T-helper 1 cell (primary cell): ENCODE data around the gene TRPV5.

Experiments used
- DNase-seq, 5 donors: peaks; one replicate each; pipeline ENCODE4 v3.0.0-alpha.2; 2012 to 2020

Gene TRPV5

GRCh38 chr7:142868188-142868985 is 65.2 kb downstream of the TRPV5 start:
- no peak for DNase-seq

GRCh38 chr7:142867398-142868187 is 66.0 kb downstream of the TRPV5 start:
- no peak for DNase-seq

DNA sequence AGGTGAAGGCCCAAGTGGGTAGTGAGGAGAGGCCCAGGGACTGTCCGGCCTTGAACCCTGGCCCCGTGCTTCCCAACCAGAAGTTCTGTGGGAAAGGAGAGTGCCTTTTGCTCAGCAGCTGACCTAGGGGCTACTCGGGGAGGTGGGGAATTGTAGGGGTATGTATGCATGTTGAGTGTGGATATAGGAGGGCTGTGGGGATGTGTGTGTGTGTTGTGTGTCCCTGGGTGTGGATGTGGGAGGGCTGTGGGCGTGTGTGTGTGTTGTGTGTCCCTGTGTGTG is 66.5 kb downstream of the TRPV5 start:
- DNase-seq: no peak

GRCh38 chr7:142866361-142867096 is 67.0 kb downstream of the TRPV5 start:
- no peak for DNase-seq

- no peak for DNase-seq
Observed at GRCh38 chr7:142865766-142866165, 67.8 kb downstream of the TRPV5 start.

DNA sequence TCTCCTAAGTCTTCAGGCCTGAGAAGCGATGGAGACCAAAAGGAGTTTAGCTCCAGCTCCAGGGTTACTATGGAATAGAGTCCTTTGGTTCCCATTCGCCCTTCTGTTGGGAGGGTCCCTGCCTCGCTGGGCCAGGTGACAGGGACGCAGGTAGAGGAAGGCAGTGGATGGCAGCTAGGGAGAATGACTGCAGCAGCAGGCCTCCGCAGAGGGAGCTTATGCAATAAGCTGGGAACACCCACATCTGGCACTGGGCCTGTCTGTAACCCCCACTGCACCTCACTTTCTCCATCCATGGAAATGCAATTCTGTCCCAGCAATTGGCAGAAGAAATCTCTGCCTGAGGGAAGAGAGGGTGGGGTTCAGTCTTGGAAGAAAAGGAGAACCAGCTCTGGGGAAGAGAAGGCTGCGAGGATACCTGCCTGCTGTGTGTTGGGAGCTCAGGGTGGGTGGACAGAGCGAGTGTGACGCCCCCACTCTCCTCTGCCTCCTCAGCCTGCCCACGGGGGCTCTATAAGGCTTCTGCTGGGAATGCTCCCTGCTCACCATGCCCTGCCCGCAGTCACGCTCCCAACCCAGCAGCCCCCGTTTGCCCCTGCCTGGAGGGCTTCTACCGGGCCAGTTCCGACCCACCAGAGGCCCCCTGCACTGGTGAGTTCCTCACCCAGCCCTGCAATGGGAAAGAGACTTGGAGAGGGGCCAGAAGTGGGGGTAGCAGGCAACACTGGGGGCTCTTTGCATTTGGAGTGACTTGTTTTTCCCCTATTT is 68.4 kb downstream of the TRPV5 start:
- no peak for DNase-seq

GRCh38 chr7:142863891-142864685 is 69.5 kb downstream of the TRPV5 start:
- no peak for DNase-seq

GRCh38 chr7:142862786-142863400 is 70.7 kb downstream of the TRPV5 start:
- DNase-seq: no peak

- no peak for DNase-seq
Observed at GRCh38 chr7:142862351-142862750, 71.2 kb downstream of the TRPV5 start.

DNA sequence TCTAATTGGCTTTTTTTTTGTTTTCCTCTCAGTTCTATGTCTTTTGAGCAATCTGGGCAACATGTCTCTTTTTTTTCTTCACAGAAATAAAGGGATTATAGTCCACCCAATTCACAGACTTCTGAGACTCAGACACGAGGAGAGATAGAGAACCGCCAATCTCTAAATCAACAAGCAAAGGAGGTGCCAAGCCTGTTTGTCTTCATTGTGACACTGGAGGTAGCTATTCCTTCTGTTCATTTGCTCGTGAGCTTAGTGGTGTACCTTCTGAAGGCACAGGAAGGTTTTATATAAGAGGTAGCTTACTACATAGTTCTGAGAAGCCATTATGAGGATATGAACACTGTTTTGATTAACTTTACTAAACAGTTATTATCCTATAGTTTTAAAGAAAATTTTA is 72.6 kb downstream of the TRPV5 start:
- no peak for DNase-seq

DNA sequence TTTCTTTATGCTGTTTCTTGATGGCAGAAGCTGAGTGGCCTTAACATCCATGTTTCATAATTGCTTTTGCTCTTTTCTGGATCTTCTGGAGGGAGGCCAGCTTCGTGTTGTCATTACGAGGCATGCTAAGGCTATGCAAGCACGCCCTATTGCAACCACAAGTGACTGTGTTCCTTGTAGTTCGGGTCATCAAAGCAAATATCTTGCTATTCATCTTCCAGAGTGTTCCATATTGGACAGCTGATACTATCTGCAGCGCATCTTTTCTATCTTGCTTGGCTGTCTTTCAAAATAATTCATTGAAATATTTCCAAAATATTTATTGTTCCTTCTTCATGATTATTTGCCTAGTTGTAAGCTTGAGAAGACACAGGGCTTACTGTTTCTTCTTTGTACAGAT is 73.7 kb downstream of the TRPV5 start:
- DNase-seq: no peak

DNA sequence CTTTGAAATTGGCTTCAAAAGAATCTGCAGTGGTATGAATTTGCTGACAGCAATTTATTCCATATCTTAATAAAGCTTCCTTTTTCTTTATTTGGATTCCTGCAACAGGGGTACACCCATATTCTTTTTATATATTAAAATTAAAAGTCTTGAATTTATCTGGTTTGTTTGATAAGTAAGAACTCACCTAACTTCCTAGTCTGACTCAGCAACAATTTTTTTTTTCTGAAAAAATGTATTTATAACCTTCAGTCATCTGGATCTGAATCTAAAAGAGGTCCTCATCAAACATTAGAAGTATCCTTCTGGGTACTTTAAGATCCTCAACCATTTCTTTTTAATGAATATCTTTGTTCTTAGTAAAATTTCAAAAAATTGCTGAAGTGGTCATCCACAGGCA is 74.1 kb downstream of the TRPV5 start:
- no peak for DNase-seq
